NCI-H2029 (cell line): ENCODE results near the gene BTN2A1.
"Not testable (repeated sequence)": the region's sequence is repeated elsewhere in the genome, so short reads cannot be mapped to it uniquely, and the experiment has no call there.

Experiments
- DNase-seq: peaks from one replicate; lab custom pipeline; 2025; lab: John Stamatoyannopoulos, UW

BTN2A1 gene

GRCh38 chr6:26457806-26458688 lies at the start of gene BTN2A1:
BTN2A1 (plus strand) TSS chr6:26457955; CDS start chr6:26458637, 682 bp downstream.
- DNase-seq = peak; percentile 94

GRCh38 chr6:26408828-26409730 lies 48.7 kb upstream of the BTN2A1 start:
- DNase-seq = no peak

- no peak for DNase-seq
Measured at GRCh38 chr6:26411751-26412150, 46.0 kb upstream of the BTN2A1 start.

- DNase-seq = no peak
Measured at GRCh38 chr6:26412228-26412627, 45.5 kb upstream of the BTN2A1 start.

- no peak for DNase-seq
Measured at GRCh38 chr6:26412954-26413353, 44.8 kb upstream of the BTN2A1 start.

- no peak for DNase-seq
Measured at GRCh38 chr6:26414281-26414680, 43.5 kb upstream of the BTN2A1 start.

- no peak for DNase-seq
Measured at GRCh38 chr6:26415036-26415614, 42.6 kb upstream of the BTN2A1 start.

GRCh38 chr6:26415791-26416190 lies 42.0 kb upstream of the BTN2A1 start:
- no peak for DNase-seq

- DNase-seq = no peak
Measured at GRCh38 chr6:26416288-26416687, 41.5 kb upstream of the BTN2A1 start.

- not testable (repeated sequence) for DNase-seq
Measured at GRCh38 chr6:26418077-26418476, 39.7 kb upstream of the BTN2A1 start.

GRCh38 chr6:26418795-26419194 lies 39.0 kb upstream of the BTN2A1 start:
- not testable (repeated sequence) for DNase-seq

- DNase-seq = no peak
Measured at GRCh38 chr6:26420688-26421171, 37.0 kb upstream of the BTN2A1 start.

GRCh38 chr6:26421259-26422144 lies 36.3 kb upstream of the BTN2A1 start:
- peak; percentile 80 for DNase-seq

GRCh38 chr6:26422329-26422728 lies 35.4 kb upstream of the BTN2A1 start:
- DNase-seq = no peak

GRCh38 chr6:26426691-26427450 lies 30.9 kb upstream of the BTN2A1 start:
- no peak for DNase-seq

GRCh38 chr6:26427451-26427809 lies 30.3 kb upstream of the BTN2A1 start:
- no peak for DNase-seq

GRCh38 chr6:26428206-26428605 lies 29.5 kb upstream of the BTN2A1 start:
- DNase-seq = no peak

- no peak for DNase-seq
Measured at GRCh38 chr6:26430787-26431186, 27.0 kb upstream of the BTN2A1 start.

- peak; percentile 15 for DNase-seq
Measured at GRCh38 chr6:26431258-26432172, 26.2 kb upstream of the BTN2A1 start.
